Measurements from ENCODE around the gene PRDM10.
A peak's percentile ranks its signal among the peaks of the same experiment; 100 is the strongest.
"Not testable (repeated sequence)": the region's sequence is repeated elsewhere in the genome, so short reads cannot be mapped to it uniquely, and the experiment has no call there.

PRDM10 gene

GRCh38 chr11:129884581-129884980 lies 118.1 kb downstream of the PRDM10 start:
- Histone ChIP-seq H3K4me3 (ENCODE audit: low read length) (no peak overlapping the region), H3K79me1 (ENCODE audit: low read length) (no peaks in the 10 kb centered on the region), H2BK5ac (ENCODE audit: low read length) (no peak overlapping the region), H3K27ac (ENCODE audit: low read depth, low read length) (no peak overlapping the region), H2BK15ac (replicated peaks; ENCODE audit: low read depth) (no peak overlapping the region), H3K4ac (ENCODE audit: low read depth, low read length) (no peak overlapping the region), H3K36me3 (ENCODE audit: control insufficient read depth, insufficient read depth, low read length) (peaks cover 33% of the 10 kb centered on the region), H3K27me3 (ENCODE audit: insufficient read depth, low read length, poor library complexity) (no peaks in the 10 kb centered on the region), H4K8ac (ENCODE audit: low read depth, low read length) (no peak overlapping the region), H4K5ac (ENCODE audit: low read length) (no peak overlapping the region), H2BK120ac (ENCODE audit: low read depth, low read length) (no peak overlapping the region), H3K18ac (ENCODE audit: low read length) (no peak overlapping the region), H3K4me1 (ENCODE audit: control insufficient read depth, low read depth, low read length) (no peaks in the 10 kb centered on the region), H3K4me2 (ENCODE audit: low read length) (no peak overlapping the region), H3K23ac (ENCODE audit: low read length) (no peak overlapping the region), H2AK5ac (ENCODE audit: low read length) (no peak overlapping the region), H3K9ac (ENCODE audit: low read length) (no peak overlapping the region), H3K79me2 (ENCODE audit: control insufficient read depth, insufficient read depth, low read length) (no peaks in the 10 kb centered on the region), H3K56ac (ENCODE audit: low read length) (no peak overlapping the region)
- no peak for DNase-seq
- WGBS (ENCODE audit: extremely low coverage, insufficient coverage, low lambda C conversion rate): no CpG with 5 or more reads among the region's 8 CpGs

GRCh38 chr11:129881570-129882170 lies 121.0 kb downstream of the PRDM10 start:
- H3K23ac ChIP-seq (ENCODE audit: low read length): no peak overlapping the region
- no peak overlapping the region for H3K4ac ChIP-seq (ENCODE audit: low read depth, low read length)
- no peak overlapping the region for H3K27ac ChIP-seq (ENCODE audit: low read depth, low read length)
- no peak overlapping the region for H2AK5ac ChIP-seq (ENCODE audit: low read length)
- WGBS (ENCODE audit: extremely low coverage, insufficient coverage, low lambda C conversion rate): no CpG with 5 or more reads among the region's 9 CpGs
- H3K4me3 ChIP-seq (ENCODE audit: low read length): no peak overlapping the region
- no peak overlapping the region for H4K8ac ChIP-seq (ENCODE audit: low read depth, low read length)
- H3K56ac ChIP-seq (ENCODE audit: low read length): no peak overlapping the region
- H3K36me3 ChIP-seq (ENCODE audit: control insufficient read depth, insufficient read depth, low read length): peaks cover 23% of the 10 kb centered on the region
- no peak overlapping the region for H2BK120ac ChIP-seq (ENCODE audit: low read depth, low read length)
- no peak overlapping the region for H3K4me2 ChIP-seq (ENCODE audit: low read length)
- peak; percentile 53 for DNase-seq
- no peaks in the 10 kb centered on the region for H3K27me3 ChIP-seq (ENCODE audit: insufficient read depth, low read length, poor library complexity)
- H3K18ac ChIP-seq (ENCODE audit: low read length): no peak overlapping the region
- no peak overlapping the region for H2BK5ac ChIP-seq (ENCODE audit: low read length)
- H3K79me2 ChIP-seq (ENCODE audit: control insufficient read depth, insufficient read depth, low read length): no peaks in the 10 kb centered on the region
- no peak overlapping the region for H3K9ac ChIP-seq (ENCODE audit: low read length)
- no peak overlapping the region for H2BK15ac ChIP-seq (replicated peaks; ENCODE audit: low read depth)
- no peak overlapping the region for H4K5ac ChIP-seq (ENCODE audit: low read length)
- no peaks in the 10 kb centered on the region for H3K4me1 ChIP-seq (ENCODE audit: control insufficient read depth, low read depth, low read length)
- H3K79me1 ChIP-seq (ENCODE audit: low read length): no peaks in the 10 kb centered on the region

GRCh38 chr11:129880311-129880710 lies 122.3 kb downstream of the PRDM10 start:
- H3K4me1 ChIP-seq (ENCODE audit: control insufficient read depth, low read depth, low read length): no peaks in the 10 kb centered on the region
- no CpG with 5 or more reads among the region's 3 CpGs for WGBS (ENCODE audit: extremely low coverage, insufficient coverage, low lambda C conversion rate)

GRCh38 chr11:129871914-129872313 lies 130.7 kb downstream of the PRDM10 start:
- Histone ChIP-seq H3K4ac (ENCODE audit: low read depth, low read length) (no peak overlapping the region), H2BK120ac (ENCODE audit: low read depth, low read length) (no peak overlapping the region), H3K56ac (ENCODE audit: low read length) (no peak overlapping the region), H4K5ac (ENCODE audit: low read length) (no peak overlapping the region), H4K8ac (ENCODE audit: low read depth, low read length) (no peak overlapping the region), H3K23ac (ENCODE audit: low read length) (no peak overlapping the region), H3K4me2 (ENCODE audit: low read length) (no peak overlapping the region), H3K36me3 (ENCODE audit: control insufficient read depth, insufficient read depth, low read length) (peaks cover 34% of the 10 kb centered on the region), H3K27ac (ENCODE audit: low read depth, low read length) (no peak overlapping the region), H2AK5ac (ENCODE audit: low read length) (no peak overlapping the region), H3K79me2 (ENCODE audit: control insufficient read depth, insufficient read depth, low read length) (no peaks in the 10 kb centered on the region), H3K4me1 (ENCODE audit: control insufficient read depth, low read depth, low read length) (no peaks in the 10 kb centered on the region), H3K79me1 (ENCODE audit: low read length) (no peaks in the 10 kb centered on the region), H2BK5ac (ENCODE audit: low read length) (no peak overlapping the region), H2BK15ac (replicated peaks; ENCODE audit: low read depth) (no peak overlapping the region), H3K9ac (ENCODE audit: low read length) (no peak overlapping the region), H3K18ac (ENCODE audit: low read length) (no peak overlapping the region), H3K27me3 (ENCODE audit: insufficient read depth, low read length, poor library complexity) (no peaks in the 10 kb centered on the region), H3K4me3 (ENCODE audit: low read length) (no peak overlapping the region)
- WGBS (ENCODE audit: extremely low coverage, insufficient coverage, low lambda C conversion rate): no CpG with 5 or more reads among the region's 7 CpGs
- DNase-seq: no peak

More at GRCh38 chr11:129880311-129880710, 122.3 kb downstream of the PRDM10 start:
- Histone ChIP-seq H2BK5ac (ENCODE audit: low read length) (no peak overlapping the region), H2AK5ac (ENCODE audit: low read length) (no peak overlapping the region), H3K27ac (ENCODE audit: low read depth, low read length) (no peak overlapping the region), H4K5ac (ENCODE audit: low read length) (no peak overlapping the region), H3K9ac (ENCODE audit: low read length) (no peak overlapping the region), H3K23ac (ENCODE audit: low read length) (no peak overlapping the region), H3K36me3 (ENCODE audit: control insufficient read depth, insufficient read depth, low read length) (peaks cover 20% of the 10 kb centered on the region), H3K79me1 (ENCODE audit: low read length) (no peaks in the 10 kb centered on the region), H3K4me2 (ENCODE audit: low read length) (no peak overlapping the region), H3K56ac (ENCODE audit: low read length) (no peak overlapping the region), H2BK15ac (replicated peaks; ENCODE audit: low read depth) (no peak overlapping the region), H3K4me3 (ENCODE audit: low read length) (no peak overlapping the region), H3K27me3 (ENCODE audit: insufficient read depth, low read length, poor library complexity) (no peaks in the 10 kb centered on the region), H3K18ac (ENCODE audit: low read length) (no peak overlapping the region), H4K8ac (ENCODE audit: low read depth, low read length) (no peak overlapping the region), H2BK120ac (ENCODE audit: low read depth, low read length) (no peak overlapping the region), H3K79me2 (ENCODE audit: control insufficient read depth, insufficient read depth, low read length) (no peaks in the 10 kb centered on the region), H3K4ac (ENCODE audit: low read depth, low read length) (no peak overlapping the region)
- no peak for DNase-seq

- not testable (repeated sequence) for H3K27ac ChIP-seq (ENCODE audit: low read depth, low read length); H3K23ac ChIP-seq (ENCODE audit: low read length); H3K4ac ChIP-seq (ENCODE audit: low read depth, low read length); H2AK5ac ChIP-seq (ENCODE audit: low read length); H3K4me3 ChIP-seq (ENCODE audit: low read length); H2BK120ac ChIP-seq (ENCODE audit: low read depth, low read length); H3K4me1 ChIP-seq (ENCODE audit: control insufficient read depth, low read depth, low read length); H4K8ac ChIP-seq (ENCODE audit: low read depth, low read length); H2BK15ac ChIP-seq (replicated peaks; ENCODE audit: low read depth); H4K5ac ChIP-seq (ENCODE audit: low read length); H3K56ac ChIP-seq (ENCODE audit: low read length); H3K4me2 ChIP-seq (ENCODE audit: low read length); H3K79me2 ChIP-seq (ENCODE audit: control insufficient read depth, insufficient read depth, low read length); H3K18ac ChIP-seq (ENCODE audit: low read length); H3K9ac ChIP-seq (ENCODE audit: low read length); DNase-seq; H3K27me3 ChIP-seq (ENCODE audit: insufficient read depth, low read length, poor library complexity); H2BK5ac ChIP-seq (ENCODE audit: low read length); H3K79me1 ChIP-seq (ENCODE audit: low read length)
- peaks cover 31% of the 10 kb centered on the region for H3K36me3 ChIP-seq (ENCODE audit: control insufficient read depth, insufficient read depth, low read length)
- no CpG with 5 or more reads among the region's 16 CpGs for whole genome bisulfite sequencing (ENCODE audit: extremely low coverage, insufficient coverage, low lambda C conversion rate)
Observed at GRCh38 chr11:129868626-129869025, 134.0 kb downstream of the PRDM10 start.

GRCh38 chr11:129866311-129866710 lies 136.3 kb downstream of the PRDM10 start:
- H2BK15ac ChIP-seq (replicated peaks; ENCODE audit: low read depth): no peak overlapping the region
- H2BK120ac ChIP-seq (ENCODE audit: low read depth, low read length): no peak overlapping the region
- H4K5ac ChIP-seq (ENCODE audit: low read length): no peak overlapping the region
- no peak overlapping the region for H3K27ac ChIP-seq (ENCODE audit: low read depth, low read length)
- no peak overlapping the region for H3K18ac ChIP-seq (ENCODE audit: low read length)
- H3K23ac ChIP-seq (ENCODE audit: low read length): no peak overlapping the region
- no peak overlapping the region for H3K9ac ChIP-seq (ENCODE audit: low read length)
- H2AK5ac ChIP-seq (ENCODE audit: low read length): no peak overlapping the region
- DNase-seq: no peak
- peaks cover 24% of the 10 kb centered on the region for H3K36me3 ChIP-seq (ENCODE audit: control insufficient read depth, insufficient read depth, low read length)
- H3K4me3 ChIP-seq (ENCODE audit: low read length): no peak overlapping the region
- WGBS (ENCODE audit: extremely low coverage, insufficient coverage, low lambda C conversion rate): no CpG with 5 or more reads among the region's 3 CpGs
- H2BK5ac ChIP-seq (ENCODE audit: low read length): no peak overlapping the region
- H3K27me3 ChIP-seq (ENCODE audit: insufficient read depth, low read length, poor library complexity): no peaks in the 10 kb centered on the region
- H3K56ac ChIP-seq (ENCODE audit: low read length): no peak overlapping the region
- no peaks in the 10 kb centered on the region for H3K4me1 ChIP-seq (ENCODE audit: control insufficient read depth, low read depth, low read length)
- H3K79me2 ChIP-seq (ENCODE audit: control insufficient read depth, insufficient read depth, low read length): no peaks in the 10 kb centered on the region
- H3K79me1 ChIP-seq (ENCODE audit: low read length): no peaks in the 10 kb centered on the region
- H3K4ac ChIP-seq (ENCODE audit: low read depth, low read length): no peak overlapping the region
- H4K8ac ChIP-seq (ENCODE audit: low read depth, low read length): no peak overlapping the region
- H3K4me2 ChIP-seq (ENCODE audit: low read length): no peak overlapping the region
